ENCODE measurements around the gene IRX4.

IRX4 gene

DNA sequence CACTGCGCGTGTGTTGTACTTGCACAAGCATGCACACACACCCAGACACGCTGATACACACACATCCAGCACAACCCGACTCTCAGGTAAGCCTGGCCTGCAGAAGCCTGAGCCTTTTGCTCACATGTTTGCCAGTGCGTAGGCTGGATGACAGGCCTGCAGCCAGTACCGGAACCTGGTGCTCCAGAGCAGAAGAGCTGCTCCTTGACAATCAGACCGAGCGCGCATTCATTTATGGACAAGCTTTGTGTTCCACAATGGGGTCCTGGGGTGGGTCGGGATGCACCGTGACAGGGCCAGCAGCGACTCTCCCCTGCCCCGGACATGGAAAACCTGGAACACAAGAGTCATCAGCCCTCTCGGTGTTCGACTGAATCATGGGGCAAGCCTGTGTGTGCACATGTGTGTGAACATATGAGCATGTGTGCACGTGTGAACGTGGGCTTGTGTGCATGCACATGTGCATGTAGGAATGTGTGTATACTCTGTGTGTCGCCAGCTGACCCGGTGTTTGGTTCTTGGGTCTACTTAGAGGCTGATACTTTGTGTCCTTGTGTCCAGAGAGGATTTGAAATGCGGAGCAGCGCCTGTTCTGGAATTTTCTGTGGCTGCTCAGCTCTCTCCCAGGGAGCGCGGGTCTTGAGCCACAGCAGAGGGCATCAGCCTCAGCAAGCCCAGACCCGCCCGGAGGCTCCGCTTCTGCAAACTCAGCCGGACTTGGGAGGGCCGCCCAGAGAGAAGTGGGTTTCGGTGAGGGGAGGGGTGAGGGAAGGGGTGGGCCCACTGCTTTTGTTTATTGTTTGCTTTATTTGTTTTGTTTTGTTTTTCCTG, 32.2 kb downstream of the IRX4 start:
- Histone ChIP-seq H3K36me3 (replicated peaks in 1 of 2; ENCODE audit: control insufficient read depth in 2 of 2, insufficient read depth in 2 of 2, low read length in 2 of 2) (peaks cover 0 to 1% of the 10 kb centered on the region in 2 donors), H3K9me3 (replicated peaks in 1 of 2; ENCODE audit: control insufficient read depth in 2 of 2, insufficient read depth in 1 of 2, low read depth in 1 of 2, low read length in 2 of 2) (no peaks in the 10 kb centered on the region), H3K4ac (ENCODE audit: low read length) (no peak overlapping the region), H4K8ac (ENCODE audit: low read depth, low read length) (no peak overlapping the region), H4K91ac (ENCODE audit: low read depth, low read length, poor library complexity) (no peak overlapping the region), H2AFZ (ENCODE audit: low read length) (peak overlapping the region; percentile 64), H2AK5ac (ENCODE audit: low read depth, low read length) (no peak overlapping the region), H3K23ac (ENCODE audit: low read depth, low read length, poor library complexity) (peak overlapping the region; percentile 2), H3K14ac (ENCODE audit: low read length) (no peak overlapping the region), H3K27me3 (ENCODE audit: control insufficient read depth in 3 of 3, insufficient read depth in 3 of 3, low read depth in 1 of 3, low read length in 3 of 3) (peaks cover 8 to 69% (median 8%) of the 10 kb centered on the region in 3 experiments), H3K4me3 (ENCODE audit: low read length in 2 of 2) (no peak overlapping the region), H3K9ac (ENCODE audit: low read depth, low read length, poor library complexity) (no peak overlapping the region), H3K79me1 (ENCODE audit: low read depth, low read length) (peaks cover under 1% of the 10 kb centered on the region), H2BK12ac (ENCODE audit: low read length) (no peak overlapping the region), H3K18ac (ENCODE audit: low read length) (peak overlapping the region; percentile 12), H2BK15ac (ENCODE audit: low read length) (no peak overlapping the region), H3K4me1 (ENCODE audit: control insufficient read depth in 2 of 2, insufficient read depth in 1 of 2, low read depth in 1 of 2, low read length in 2 of 2) (peaks cover 20 to 28% of the 10 kb centered on the region in 2 donors), H3K27ac (replicated peaks; ENCODE audit: low read length) (no peak overlapping the region), H2BK5ac (ENCODE audit: low read length) (no peak overlapping the region), H3K4me2 (ENCODE audit: insufficient read depth, low read length, poor library complexity, severe bottlenecking) (peak overlapping the region; percentile 48), H2BK120ac (ENCODE audit: low read depth, low read length) (no peak overlapping the region)
- no CpG with 5 or more reads among the region's 29 CpGs for WGBS, 2 donors (ENCODE audit: extremely low coverage in 2 of 2, insufficient read length in 2 of 2, insufficient replicate concordance in 1 of 2)
- no peak for DNase-seq (ENCODE audit: low spot score)

DNA sequence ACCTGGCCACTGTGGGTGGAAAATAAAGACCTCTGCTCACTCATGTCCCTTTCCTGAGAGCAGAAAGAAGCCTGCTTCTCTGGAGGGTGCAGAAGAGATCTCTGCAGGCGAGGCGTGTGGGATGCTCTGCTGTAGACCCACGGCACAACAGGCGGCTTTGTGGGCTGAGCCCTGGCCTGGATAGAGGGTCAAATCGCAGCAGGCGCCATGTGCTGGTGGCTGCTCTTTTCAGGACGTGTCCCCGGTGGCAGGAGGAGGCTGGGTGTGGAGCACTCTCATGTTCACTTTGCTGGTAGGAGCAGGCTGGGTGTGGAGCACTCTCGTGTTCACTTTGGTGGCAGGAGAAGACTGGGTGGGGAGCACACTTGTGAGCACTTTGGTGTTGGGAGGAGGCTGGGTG, 35.1 kb downstream of the IRX4 start:
- Histone ChIP-seq H4K8ac (ENCODE audit: low read depth, low read length) (peak overlapping the region; percentile 21), H2BK15ac (ENCODE audit: low read length) (no peak overlapping the region), H2BK5ac (ENCODE audit: low read length) (no peak overlapping the region), H2BK12ac (ENCODE audit: low read length) (no peak overlapping the region), H3K4ac (ENCODE audit: low read length) (no peak overlapping the region), H3K4me1 (ENCODE audit: control insufficient read depth in 2 of 2, insufficient read depth in 1 of 2, low read depth in 1 of 2, low read length in 2 of 2) (peaks cover 20 to 28% of the 10 kb centered on the region in 2 donors), H3K27ac (replicated peaks; ENCODE audit: low read length) (no peak overlapping the region), H3K23ac (ENCODE audit: low read depth, low read length, poor library complexity) (no peak overlapping the region), H3K9me3 (replicated peaks in 1 of 2; ENCODE audit: control insufficient read depth in 2 of 2, insufficient read depth in 1 of 2, low read depth in 1 of 2, low read length in 2 of 2) (no peaks in the 10 kb centered on the region), H3K79me1 (ENCODE audit: low read depth, low read length) (no peaks in the 10 kb centered on the region), H3K14ac (ENCODE audit: low read length) (no peak overlapping the region), H3K4me2 (ENCODE audit: insufficient read depth, low read length, poor library complexity, severe bottlenecking) (no peak overlapping the region), H3K4me3 (ENCODE audit: low read length in 2 of 2) (no peak overlapping the region), H3K9ac (ENCODE audit: low read depth, low read length, poor library complexity) (no peak overlapping the region), H3K36me3 (replicated peaks in 1 of 2; ENCODE audit: control insufficient read depth in 2 of 2, insufficient read depth in 2 of 2, low read length in 2 of 2) (peaks cover 0 to 1% of the 10 kb centered on the region in 2 donors), H3K18ac (ENCODE audit: low read length) (peak overlapping the region; percentile 80), H2AK5ac (ENCODE audit: low read depth, low read length) (peak overlapping the region; percentile 22), H4K91ac (ENCODE audit: low read depth, low read length, poor library complexity) (no peak overlapping the region), H3K27me3 (ENCODE audit: control insufficient read depth in 3 of 3, insufficient read depth in 3 of 3, low read depth in 1 of 3, low read length in 3 of 3) (peaks cover 4 to 51% (median 8%) of the 10 kb centered on the region in 3 experiments), H2BK120ac (ENCODE audit: low read depth, low read length) (no peak overlapping the region), H2AFZ (ENCODE audit: low read length) (no peak overlapping the region)
- no CpG with 5 or more reads among the region's 9 CpGs for WGBS, 2 donors (ENCODE audit: extremely low coverage in 2 of 2, insufficient read length in 2 of 2, insufficient replicate concordance in 1 of 2)
- DNase-seq (ENCODE audit: low spot score), result no peak

DNA sequence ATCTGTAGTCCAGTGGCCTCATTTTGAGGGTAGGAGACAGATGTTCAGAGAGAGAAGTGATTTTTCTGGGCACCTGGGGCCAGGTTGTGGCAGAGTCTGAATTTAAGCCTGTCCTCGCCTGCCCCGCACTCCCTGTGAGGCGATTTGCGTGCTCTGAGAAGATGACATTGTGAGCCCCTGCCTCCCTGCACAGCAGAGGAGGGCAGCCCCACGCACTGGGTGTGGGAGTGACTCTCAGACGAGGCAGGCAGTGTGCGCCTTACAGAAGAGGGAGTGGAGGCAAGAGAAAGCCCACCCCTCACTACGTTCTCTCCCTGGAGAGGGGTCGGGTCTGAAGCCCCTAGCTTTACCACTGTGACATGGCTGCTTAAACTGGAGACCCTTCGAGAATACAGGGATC, 35.7 kb downstream of the IRX4 start:
- H2AK5ac ChIP-seq (ENCODE audit: low read depth, low read length), result no peak overlapping the region

DNA sequence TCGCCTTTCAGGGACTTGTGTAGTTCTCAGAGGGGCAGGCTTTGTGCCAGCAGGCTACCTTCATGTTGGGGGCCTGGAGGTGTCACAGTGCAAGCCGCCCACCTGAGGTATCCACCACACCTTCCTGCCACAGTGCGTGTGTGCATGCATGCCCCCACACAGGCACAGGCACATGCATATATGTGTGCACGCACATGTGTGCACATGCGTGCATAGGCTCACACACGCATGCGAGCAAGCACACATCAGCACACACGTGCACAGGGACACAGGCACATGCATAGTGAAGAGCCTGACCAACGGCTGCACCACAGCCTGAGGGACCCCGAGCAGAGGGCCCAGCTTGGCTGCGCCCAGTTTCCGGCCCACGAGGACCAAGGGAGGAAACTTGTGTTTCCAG, 36.1 kb downstream of the IRX4 start:
- Histone ChIP-seq H3K9me3 (replicated peaks in 1 of 2; ENCODE audit: control insufficient read depth in 2 of 2, insufficient read depth in 1 of 2, low read depth in 1 of 2, low read length in 2 of 2) (no peaks in the 10 kb centered on the region), H3K4ac (ENCODE audit: low read length) (no peak overlapping the region), H2BK5ac (ENCODE audit: low read length) (no peak overlapping the region), H2AFZ (ENCODE audit: low read length) (no peak overlapping the region), H3K79me1 (ENCODE audit: low read depth, low read length) (no peaks in the 10 kb centered on the region), H3K36me3 (replicated peaks in 1 of 2; ENCODE audit: control insufficient read depth in 2 of 2, insufficient read depth in 2 of 2, low read length in 2 of 2) (peaks cover 0 to 1% of the 10 kb centered on the region in 2 donors), H3K27me3 (ENCODE audit: control insufficient read depth in 3 of 3, insufficient read depth in 3 of 3, low read depth in 1 of 3, low read length in 3 of 3) (peaks cover 4 to 42% (median 6%) of the 10 kb centered on the region in 3 experiments), H3K23ac (ENCODE audit: low read depth, low read length, poor library complexity) (peak overlapping the region; percentile 61), H3K4me1 (ENCODE audit: control insufficient read depth in 2 of 2, insufficient read depth in 1 of 2, low read depth in 1 of 2, low read length in 2 of 2) (peaks cover 13 to 24% of the 10 kb centered on the region in 2 donors), H3K27ac (replicated peaks; ENCODE audit: low read length) (no peak overlapping the region), H2BK15ac (ENCODE audit: low read length) (peak overlapping the region; percentile 21), H3K14ac (ENCODE audit: low read length) (peak overlapping the region; percentile 84), H3K4me2 (ENCODE audit: insufficient read depth, low read length, poor library complexity, severe bottlenecking) (no peak overlapping the region), H3K9ac (ENCODE audit: low read depth, low read length, poor library complexity) (no peak overlapping the region), H3K18ac (ENCODE audit: low read length) (peak overlapping the region; percentile 70), H2BK12ac (ENCODE audit: low read length) (peak overlapping the region; percentile 46), H2BK120ac (ENCODE audit: low read depth, low read length) (no peak overlapping the region), H2AK5ac (ENCODE audit: low read depth, low read length) (no peak overlapping the region), H3K4me3 (ENCODE audit: low read length in 2 of 2) (peak overlapping the region in 1 of 2 donors; percentile 11), H4K8ac (ENCODE audit: low read depth, low read length) (no peak overlapping the region), H4K91ac (ENCODE audit: low read depth, low read length, poor library complexity) (no peak overlapping the region)
- DNase-seq (ENCODE audit: low spot score), result no peak
- WGBS, 2 donors (ENCODE audit: extremely low coverage in 2 of 2, insufficient read length in 2 of 2, insufficient replicate concordance in 1 of 2), result no CpG with 5 or more reads among the region's 13 CpGs

More for the DNA sequence above, 35.7 kb downstream of the IRX4 start:
- H2BK120ac ChIP-seq (ENCODE audit: low read depth, low read length), result no peak overlapping the region
- H3K18ac ChIP-seq (ENCODE audit: low read length), result no peak overlapping the region
- peaks cover 4 to 47% (median 8%) of the 10 kb centered on the region in 3 experiments for H3K27me3 ChIP-seq (ENCODE audit: control insufficient read depth in 3 of 3, insufficient read depth in 3 of 3, low read depth in 1 of 3, low read length in 3 of 3)
- no peak overlapping the region for H3K4me2 ChIP-seq (ENCODE audit: insufficient read depth, low read length, poor library complexity, severe bottlenecking)
- no peaks in the 10 kb centered on the region for H3K79me1 ChIP-seq (ENCODE audit: low read depth, low read length)
- H3K9me3 ChIP-seq (replicated peaks in 1 of 2; ENCODE audit: control insufficient read depth in 2 of 2, insufficient read depth in 1 of 2, low read depth in 1 of 2, low read length in 2 of 2), result no peaks in the 10 kb centered on the region
- H2BK15ac ChIP-seq (ENCODE audit: low read length), result no peak overlapping the region
- no peak overlapping the region for H3K4me3 ChIP-seq (ENCODE audit: low read length in 2 of 2)
- peaks cover 0 to 1% of the 10 kb centered on the region in 2 donors for H3K36me3 ChIP-seq (replicated peaks in 1 of 2; ENCODE audit: control insufficient read depth in 2 of 2, insufficient read depth in 2 of 2, low read length in 2 of 2)
- H2BK12ac ChIP-seq (ENCODE audit: low read length), result no peak overlapping the region
- no peak for DNase-seq (ENCODE audit: low spot score)
- no peak overlapping the region for H3K9ac ChIP-seq (ENCODE audit: low read depth, low read length, poor library complexity)
- H3K27ac ChIP-seq (replicated peaks; ENCODE audit: low read length), result no peak overlapping the region
- no peak overlapping the region for H2AFZ ChIP-seq (ENCODE audit: low read length)
- H2BK5ac ChIP-seq (ENCODE audit: low read length), result no peak overlapping the region
- no peak overlapping the region for H4K91ac ChIP-seq (ENCODE audit: low read depth, low read length, poor library complexity)
- H3K14ac ChIP-seq (ENCODE audit: low read length), result no peak overlapping the region
- H4K8ac ChIP-seq (ENCODE audit: low read depth, low read length), result no peak overlapping the region
- no peak overlapping the region for H3K23ac ChIP-seq (ENCODE audit: low read depth, low read length, poor library complexity)
- H3K4ac ChIP-seq (ENCODE audit: low read length), result no peak overlapping the region
- H3K4me1 ChIP-seq (ENCODE audit: control insufficient read depth in 2 of 2, insufficient read depth in 1 of 2, low read depth in 1 of 2, low read length in 2 of 2), result peaks cover 17 to 28% of the 10 kb centered on the region in 2 donors
- WGBS, 2 donors (ENCODE audit: extremely low coverage in 2 of 2, insufficient read length in 2 of 2, insufficient replicate concordance in 1 of 2), result no CpG with 5 or more reads among the region's 10 CpGs

Data from neuronal stem cell (in vitro differentiated cells).